ENCODE data around the gene GPSM1.

GPSM1 gene

GRCh38 chr9:136337416-136338395 lies 10.4 kb downstream of the GPSM1 start:
- no peak overlapping the region for H3K27ac ChIP-seq (replicated peaks)

GRCh38 chr9:136338511-136338910 lies 11.2 kb downstream of the GPSM1 start:
- TF ChIP-seq GABPA (IDR thresholded peaks at IDR 0.05; ENCODE audit: low read depth) (no peak), POLR2AphosphoS5 (IDR thresholded peaks at IDR 0.05; ENCODE audit: low read depth) (no peak), CTCF (IDR thresholded peaks at IDR 0.05; ENCODE audit: insufficient read depth, low read length) (no peak), REST (IDR thresholded peaks at IDR 0.05; ENCODE audit: insufficient replicate concordance, low read depth) (no peak), SPI1 (IDR thresholded peaks at IDR 0.05; ENCODE audit: borderline replicate concordance, low read depth) (no peak)
- no peak overlapping the region for H3K4me3 ChIP-seq (replicated peaks; ENCODE audit: insufficient read depth, low read length)
- no peak for DNase-seq (ENCODE audit: low read depth in 1 of 2, low spot score in 1 of 2)
- no peak overlapping the region for H3K27ac ChIP-seq (replicated peaks)
- no peaks in the 10 kb centered on the region for H3K27me3 ChIP-seq (ENCODE audit: insufficient read depth, poor library complexity, severe bottlenecking)

More at GRCh38 chr9:136337416-136338395, 10.4 kb downstream of the GPSM1 start:
- TF ChIP-seq POLR2AphosphoS5 (IDR thresholded peaks at IDR 0.05; ENCODE audit: low read depth) (no peak), GABPA (IDR thresholded peaks at IDR 0.05; ENCODE audit: low read depth) (no peak), CTCF (IDR thresholded peaks at IDR 0.05; ENCODE audit: insufficient read depth, low read length) (no peak), SPI1 (IDR thresholded peaks at IDR 0.05; ENCODE audit: borderline replicate concordance, low read depth) (no peak), REST (IDR thresholded peaks at IDR 0.05; ENCODE audit: insufficient replicate concordance, low read depth) (no peak)
- H3K4me3 ChIP-seq (replicated peaks; ENCODE audit: insufficient read depth, low read length): no peak overlapping the region
- DNase-seq (ENCODE audit: low read depth in 1 of 2, low spot score in 1 of 2): no peak
- H3K27me3 ChIP-seq (ENCODE audit: insufficient read depth, poor library complexity, severe bottlenecking): no peaks in the 10 kb centered on the region

GRCh38 chr9:136339173-136339957 lies 12.0 kb downstream of the GPSM1 start:
- peak in 1 of 2 experiments; percentile 76 for DNase-seq (ENCODE audit: low read depth in 1 of 2, low spot score in 1 of 2)
- TF ChIP-seq CTCF (IDR thresholded peaks at IDR 0.05; ENCODE audit: insufficient read depth, low read length) (peak; percentile 84), POLR2AphosphoS5 (IDR thresholded peaks at IDR 0.05; ENCODE audit: low read depth) (no peak)
- Histone ChIP-seq H3K27me3 (ENCODE audit: insufficient read depth, poor library complexity, severe bottlenecking) (no peaks in the 10 kb centered on the region), H3K4me3 (replicated peaks; ENCODE audit: insufficient read depth, low read length) (no peak overlapping the region), H3K27ac (replicated peaks) (no peak overlapping the region)

Measured in HL-60 (cell line).